Suprapubic skin (tissue), 4 donors: ENCODE results near the gene EEA1. TPM values are rescaled to one million over a fixed set of nuclear protein-coding genes. Genes with fewer than 3 reads are reported as not detected.

Experiments
- DNase-seq, 2 donors: peaks; one replicate each; pipeline ENCODE4 v3.0.0-alpha.2; 2019; ENCODE audit warnings: low spot score in 2 of 2
- H3K27ac ChIP-seq: fragments of 200-600 bp; sonication (generic); one replicate; pipeline ENCODE4 v1.5.1; 2019
- H3K27me3 ChIP-seq: fragments of 200-600 bp; sonication (generic); one replicate; pipeline ENCODE4 v1.5.1; 2019
- H3K36me3 ChIP-seq: fragments of 200-600 bp; sonication (generic); one replicate; pipeline ENCODE4 v1.5.1; 2019
- H3K4me1 ChIP-seq: fragments of 200-600 bp; sonication (generic); one replicate; pipeline ENCODE4 v1.5.1; 2019
- H3K4me3 ChIP-seq: fragments of 200-600 bp; sonication (generic); one replicate; pipeline ENCODE4 v1.5.1; 2019; ENCODE audit warnings: mild to moderate bottlenecking
- H3K9me3 ChIP-seq: fragments of 200-600 bp; sonication (generic); one replicate; pipeline ENCODE4 v1.5.1; 2019
- CTCF ChIP-seq, 2 donors: fragments of 200-600 bp in 1 of 2; fragments of 450-650 bp in 1 of 2; sonication (generic) in 1 of 2; IDR thresholded peaks; one replicate each; pipeline ENCODE4 v1.5.1; 2016 to 2019; ENCODE audit warnings: antibody characterized with exemption in 2 of 2, mild to moderate bottlenecking in 1 of 2, moderate library complexity in 1 of 2
- EP300 ChIP-seq: sonication (generic); formaldehyde crosslinking; IDR thresholded peaks from one replicate; pipeline ENCODE4 v1.6.1; 2017; ENCODE audit warnings: antibody characterized with exemption
- POLR2A ChIP-seq, 2 donors: fragments of 450-650 bp; IDR thresholded peaks; one replicate each; pipeline ENCODE4 v1.6.1; 2017; ENCODE audit warnings: antibody characterized with exemption in 2 of 2, mild to moderate bottlenecking in 2 of 2, moderate library complexity in 2 of 2
- POLR2AphosphoS5 ChIP-seq, 3 donors: sonication (generic); formaldehyde crosslinking; IDR thresholded peaks; one replicate each; pipeline ENCODE4 v1.6.1; 2017; ENCODE audit warnings: antibody characterized with exemption in 3 of 3
- WGBS: methylation state at CpG from one replicate; pipeline ENCODE4 v1.1.5; 2018; 5-methylcytosine and 5-hydroxymethylcytosine counted together
- total RNA-seq, 4 donors: library from RNA; depleted of rRNA; stranded (reverse); fragments of >200 nt; gene quantifications; one replicate each; pipeline ENCODE4 v1.1.0, GENCODE V29; 2016

EEA1 gene
- total RNA-seq, 4 donors from 2014 or later, result 17.9 to 55.0 (median 23.2) TPM

GRCh38 chr12:92877904-92878303, 51.2 kb downstream of the EEA1 start:
- Histone ChIP-seq H3K4me1 (no peaks in the 10 kb centered on the region), H3K9me3 (no peaks in the 10 kb centered on the region), H3K36me3 (peaks cover 6% of the 10 kb centered on the region), H3K27me3 (no peaks in the 10 kb centered on the region), H3K4me3 (no peak overlapping the region), H3K27ac (no peak overlapping the region)
- TF ChIP-seq POLR2A (IDR thresholded peaks at IDR 0.05), result no peak
- TF ChIP-seq CTCF (IDR thresholded peaks at IDR 0.05), result no peak
- no peak for TF ChIP-seq EP300
- no peak for TF ChIP-seq POLR2AphosphoS5 (IDR thresholded peaks at IDR 0.05)
- WGBS, result 95% methylated on average over 1 of the region's 1 CpG
- DNase-seq, result no peak

- no peak overlapping the region for H3K4me3 ChIP-seq
- H3K36me3 ChIP-seq, result peaks cover 6% of the 10 kb centered on the region
- H3K27ac ChIP-seq, result no peak overlapping the region
- H3K9me3 ChIP-seq, result no peaks in the 10 kb centered on the region
- H3K4me1 ChIP-seq, result peaks cover under 1% of the 10 kb centered on the region
- H3K27me3 ChIP-seq, result no peaks in the 10 kb centered on the region
- no peak for TF ChIP-seq CTCF (IDR thresholded peaks at IDR 0.05)
- no peak for TF ChIP-seq EP300
- no peak for TF ChIP-seq POLR2AphosphoS5 (IDR thresholded peaks at IDR 0.05)
- TF ChIP-seq POLR2A (IDR thresholded peaks at IDR 0.05), result no peak
- WGBS, result 97% methylated on average over 3 of the region's 3 CpGs
- no peak for DNase-seq
These were observed 52.6 kb downstream of the EEA1 start for GRCh38 chr12:92876496-92876895.

- DNase-seq, result no peak
- TF ChIP-seq CTCF (IDR thresholded peaks at IDR 0.05) (no peak), POLR2A (IDR thresholded peaks at IDR 0.05) (no peak), EP300 (no peak), POLR2AphosphoS5 (IDR thresholded peaks at IDR 0.05) (no peak)
- Histone ChIP-seq H3K27me3 (no peaks in the 10 kb centered on the region), H3K9me3 (no peaks in the 10 kb centered on the region), H3K36me3 (no peaks in the 10 kb centered on the region), H3K27ac (no peak overlapping the region), H3K4me1 (peaks cover 20% of the 10 kb centered on the region), H3K4me3 (no peak overlapping the region)
- 23% methylated on average over 3 of the region's 3 CpGs for WGBS
These were observed 58.0 kb downstream of the EEA1 start for GRCh38 chr12:92871116-92871515.

- DNase-seq, result no peak
- no peaks in the 10 kb centered on the region for H3K9me3 ChIP-seq
- no peak overlapping the region for H3K27ac ChIP-seq
- H3K4me3 ChIP-seq, result no peak overlapping the region
- peaks cover 18% of the 10 kb centered on the region for H3K36me3 ChIP-seq
- peaks cover 19% of the 10 kb centered on the region for H3K4me1 ChIP-seq
- 98% methylated on average over 2 of the region's 2 CpGs for WGBS
- H3K27me3 ChIP-seq, result no peaks in the 10 kb centered on the region
- no peak for TF ChIP-seq EP300
- no peak for TF ChIP-seq POLR2AphosphoS5 (IDR thresholded peaks at IDR 0.05)
- no peak for TF ChIP-seq CTCF (IDR thresholded peaks at IDR 0.05)
- TF ChIP-seq POLR2A (IDR thresholded peaks at IDR 0.05), result no peak
These were observed 62.7 kb downstream of the EEA1 start for GRCh38 chr12:92866418-92866817.

GRCh38 chr12:92863251-92863650, 65.8 kb downstream of the EEA1 start:
- Histone ChIP-seq H3K27me3 (no peaks in the 10 kb centered on the region), H3K27ac (no peak overlapping the region), H3K4me1 (peaks cover under 1% of the 10 kb centered on the region), H3K9me3 (no peaks in the 10 kb centered on the region), H3K4me3 (no peak overlapping the region), H3K36me3 (peaks cover 28% of the 10 kb centered on the region)
- WGBS, result 69% methylated on average over 1 of the region's 1 CpG
- no peak for TF ChIP-seq POLR2A (IDR thresholded peaks at IDR 0.05)
- no peak for TF ChIP-seq CTCF (IDR thresholded peaks at IDR 0.05)
- no peak for TF ChIP-seq EP300
- no peak for TF ChIP-seq POLR2AphosphoS5 (IDR thresholded peaks at IDR 0.05)
- no peak for DNase-seq
